HepG2 (cell line): Measurements from ENCODE around the gene POLR1G. TPM values are rescaled to one million over a fixed set of nuclear protein-coding genes. Genes with fewer than 3 reads are reported as not detected.

ENCODE experiments used
- ASH2L ChIP-seq: fragments of 300-600, 200-600 bp; sonication (generic); IDR thresholded peaks from 2 replicates; pipeline ENCODE4 v1.7.0; 2017; ENCODE audit warnings: low read depth, mild to moderate bottlenecking, moderate library complexity, mixed read lengths, low read length; ENCODE audit not compliant: insufficient read length
- CC2D1A ChIP-seq: sonication (generic); formaldehyde crosslinking; IDR thresholded peaks from 2 replicates; pipeline ENCODE4 v1.8.1; 2023; ENCODE audit warnings: mild to moderate bottlenecking, missing genetic modification reagents
- HOXA5 ChIP-seq: sonication (generic); formaldehyde crosslinking; IDR thresholded peaks from 2 replicates; pipeline ENCODE4 v1.4.0; 2020; ENCODE audit warnings: missing genetic modification reagents
- KDM2A ChIP-seq: sonication (generic); formaldehyde crosslinking; IDR thresholded peaks from 2 replicates; pipeline ENCODE4 v1.4.0; 2020; ENCODE audit warnings: low read depth, missing genetic modification reagents, borderline replicate concordance
- NFE2 ChIP-seq: sonication (generic); formaldehyde crosslinking; IDR thresholded peaks from 2 replicates; pipeline ENCODE4 v1.4.0; 2020; ENCODE audit warnings: missing genetic modification reagents
- NR2C2 ChIP-seq: sonication (generic); formaldehyde crosslinking; IDR thresholded peaks from 2 replicates; pipeline ENCODE4 v1.4.0; 2020; ENCODE audit warnings: missing genetic modification reagents, mild to moderate bottlenecking, moderate library complexity, borderline replicate concordance
- PAXIP1 ChIP-seq: sonication (generic); formaldehyde crosslinking; conservative IDR thresholded peaks from 2 replicates; pipeline ENCODE4 v1.4.0; 2020; ENCODE audit warnings: mild to moderate bottlenecking, missing genetic modification reagents, moderate library complexity
- PHF5A ChIP-seq: IDR thresholded peaks from one replicate; pipeline ENCODE4 v1.6.1; 2018; ENCODE audit warnings: low read depth, missing genetic modification reagents; ENCODE audit not compliant: unreplicated experiment
- RORA ChIP-seq: sonication (generic); formaldehyde crosslinking; IDR thresholded peaks from 2 replicates; pipeline ENCODE4 v1.5.0; 2020; ENCODE audit warnings: mild to moderate bottlenecking, missing genetic modification reagents, moderate library complexity
- SP5 ChIP-seq: IDR thresholded peaks from 2 replicates; pipeline ENCODE4 v1.6.1; 2016; ENCODE audit warnings: low read depth, borderline replicate concordance
- SYNCRIP ChIP-seq: fragments of 200-400 bp; formaldehyde crosslinking; IDR thresholded peaks from 2 replicates; pipeline ENCODE4 v1.6.1; 2018; ENCODE audit warnings: mild to moderate bottlenecking, low read depth, low read length; ENCODE audit not compliant: insufficient read depth
- TAF15 ChIP-seq: fragments of 200-400 bp; formaldehyde crosslinking; IDR thresholded peaks from one replicate; pipeline ENCODE4 v1.6.1; 2018; ENCODE audit warnings: mild to moderate bottlenecking, low read depth, low read length; ENCODE audit not compliant: poor library complexity, severe bottlenecking
- ZFX ChIP-seq: sonication (generic); formaldehyde crosslinking; IDR thresholded peaks from 2 replicates; pipeline ENCODE4 v1.4.0; 2020; ENCODE audit warnings: mild to moderate bottlenecking, low read depth, missing genetic modification reagents, moderate library complexity
- ZNF251 ChIP-seq: sonication (generic); formaldehyde crosslinking; IDR thresholded peaks from 2 replicates; pipeline ENCODE4 v1.9.0; 2021; ENCODE audit warnings: mild to moderate bottlenecking, missing genetic modification reagents
- ZNF460 ChIP-seq: sonication (generic); formaldehyde crosslinking; IDR thresholded peaks from 2 replicates; pipeline ENCODE4 v1.5.1; 2020; ENCODE audit warnings: missing genetic modification reagents, mild to moderate bottlenecking, borderline replicate concordance
- ZNF75D ChIP-seq: sonication (generic); formaldehyde crosslinking; IDR thresholded peaks from 2 replicates; pipeline ENCODE4 v1.8.1; 2023; ENCODE audit warnings: missing genetic modification reagents, mild to moderate bottlenecking, borderline replicate concordance
- polyA plus RNA-seq, 8 experiments: library from polyadenylated mRNA; depleted of rRNA in 3 of 8; stranded (reverse) in 7 of 8; unstranded in 1 of 8; fragments of >200 nt; fragmentation: Illumina TruSeq in 4 of 8; extraction: Trizol in 4 of 8; gene quantifications; 2 replicates each; pipeline versions ENCODE4 v1.2.1 to v1.2.3, GENCODE V29; 2011 to 2016; ENCODE audit warnings: low read depth in 4 of 8, missing spikeins in 1 of 8, mixed read lengths in 1 of 8; ENCODE audit not compliant: insufficient read depth in 1 of 8
- total RNA-seq, 5 experiments: library from RNA; depleted of rRNA; stranded (reverse); fragments of >200 nt; fragmentation: Illumina TruSeq; extraction: Trizol; gene quantifications; 2 replicates each; pipeline ENCODE4 v1.2.3, GENCODE V29; 2016; ENCODE audit warnings: low read depth in 1 of 5
- TF ChIP-seq, protein P1 (sequence below): sonication (generic); formaldehyde crosslinking; IDR thresholded peaks from 2 replicates; pipeline ENCODE4 v1.8.0; 2022; ENCODE audit warnings: mild to moderate bottlenecking, missing genetic modification reagents; ENCODE audit not compliant: insufficient replicate concordance
- TF ChIP-seq, protein P2 (sequence below): sonication (generic); formaldehyde crosslinking; IDR thresholded peaks from 2 replicates; pipeline ENCODE4 v1.4.0; 2020; ENCODE audit warnings: missing genetic modification reagents

POLR1G gene
- total and polyA plus RNA-seq, 2 of the 13 experiments (the other 11 are each of a cell fraction or from before 2014, with no cell fraction given), result 3.5 to 20.8 TPM

GRCh38 chr19:45439569-45440258 lies 33.3 kb downstream of the POLR1G start (continued):
- TF ChIP-seq ASH2L (no peak), RORA (CRISPR knock-in tag) (no peak), PAXIP1 (CRISPR knock-in tag) (no peak), ZNF75D (CRISPR knock-in tag) (no peak), ZFX (CRISPR knock-in tag) (no peak), CC2D1A (CRISPR knock-in tag) (no peak), SYNCRIP (no peak), NR2C2 (CRISPR knock-in tag) (no peak), SP5 (no peak), ZNF460 (CRISPR knock-in tag) (no peak), NFE2 (CRISPR knock-in tag) (no peak), HOXA5 (CRISPR knock-in tag) (no peak), KDM2A (CRISPR knock-in tag) (peak; percentile 45; the same call in 1 of the 2 replicates), PHF5A (CRISPR knock-in tag) (no peak), TAF15 (no peak), ZNF251 (CRISPR knock-in tag) (no peak)
- TF ChIP-seq, protein P1, sequence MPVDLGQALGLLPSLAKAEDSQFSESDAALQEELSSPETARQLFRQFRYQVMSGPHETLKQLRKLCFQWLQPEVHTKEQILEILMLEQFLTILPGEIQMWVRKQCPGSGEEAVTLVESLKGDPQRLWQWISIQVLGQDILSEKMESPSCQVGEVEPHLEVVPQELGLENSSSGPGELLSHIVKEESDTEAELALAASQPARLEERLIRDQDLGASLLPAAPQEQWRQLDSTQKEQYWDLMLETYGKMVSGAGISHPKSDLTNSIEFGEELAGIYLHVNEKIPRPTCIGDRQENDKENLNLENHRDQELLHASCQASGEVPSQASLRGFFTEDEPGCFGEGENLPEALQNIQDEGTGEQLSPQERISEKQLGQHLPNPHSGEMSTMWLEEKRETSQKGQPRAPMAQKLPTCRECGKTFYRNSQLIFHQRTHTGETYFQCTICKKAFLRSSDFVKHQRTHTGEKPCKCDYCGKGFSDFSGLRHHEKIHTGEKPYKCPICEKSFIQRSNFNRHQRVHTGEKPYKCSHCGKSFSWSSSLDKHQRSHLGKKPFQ (CRISPR knock-in tag), result no peak
- TF ChIP-seq, protein P2, sequence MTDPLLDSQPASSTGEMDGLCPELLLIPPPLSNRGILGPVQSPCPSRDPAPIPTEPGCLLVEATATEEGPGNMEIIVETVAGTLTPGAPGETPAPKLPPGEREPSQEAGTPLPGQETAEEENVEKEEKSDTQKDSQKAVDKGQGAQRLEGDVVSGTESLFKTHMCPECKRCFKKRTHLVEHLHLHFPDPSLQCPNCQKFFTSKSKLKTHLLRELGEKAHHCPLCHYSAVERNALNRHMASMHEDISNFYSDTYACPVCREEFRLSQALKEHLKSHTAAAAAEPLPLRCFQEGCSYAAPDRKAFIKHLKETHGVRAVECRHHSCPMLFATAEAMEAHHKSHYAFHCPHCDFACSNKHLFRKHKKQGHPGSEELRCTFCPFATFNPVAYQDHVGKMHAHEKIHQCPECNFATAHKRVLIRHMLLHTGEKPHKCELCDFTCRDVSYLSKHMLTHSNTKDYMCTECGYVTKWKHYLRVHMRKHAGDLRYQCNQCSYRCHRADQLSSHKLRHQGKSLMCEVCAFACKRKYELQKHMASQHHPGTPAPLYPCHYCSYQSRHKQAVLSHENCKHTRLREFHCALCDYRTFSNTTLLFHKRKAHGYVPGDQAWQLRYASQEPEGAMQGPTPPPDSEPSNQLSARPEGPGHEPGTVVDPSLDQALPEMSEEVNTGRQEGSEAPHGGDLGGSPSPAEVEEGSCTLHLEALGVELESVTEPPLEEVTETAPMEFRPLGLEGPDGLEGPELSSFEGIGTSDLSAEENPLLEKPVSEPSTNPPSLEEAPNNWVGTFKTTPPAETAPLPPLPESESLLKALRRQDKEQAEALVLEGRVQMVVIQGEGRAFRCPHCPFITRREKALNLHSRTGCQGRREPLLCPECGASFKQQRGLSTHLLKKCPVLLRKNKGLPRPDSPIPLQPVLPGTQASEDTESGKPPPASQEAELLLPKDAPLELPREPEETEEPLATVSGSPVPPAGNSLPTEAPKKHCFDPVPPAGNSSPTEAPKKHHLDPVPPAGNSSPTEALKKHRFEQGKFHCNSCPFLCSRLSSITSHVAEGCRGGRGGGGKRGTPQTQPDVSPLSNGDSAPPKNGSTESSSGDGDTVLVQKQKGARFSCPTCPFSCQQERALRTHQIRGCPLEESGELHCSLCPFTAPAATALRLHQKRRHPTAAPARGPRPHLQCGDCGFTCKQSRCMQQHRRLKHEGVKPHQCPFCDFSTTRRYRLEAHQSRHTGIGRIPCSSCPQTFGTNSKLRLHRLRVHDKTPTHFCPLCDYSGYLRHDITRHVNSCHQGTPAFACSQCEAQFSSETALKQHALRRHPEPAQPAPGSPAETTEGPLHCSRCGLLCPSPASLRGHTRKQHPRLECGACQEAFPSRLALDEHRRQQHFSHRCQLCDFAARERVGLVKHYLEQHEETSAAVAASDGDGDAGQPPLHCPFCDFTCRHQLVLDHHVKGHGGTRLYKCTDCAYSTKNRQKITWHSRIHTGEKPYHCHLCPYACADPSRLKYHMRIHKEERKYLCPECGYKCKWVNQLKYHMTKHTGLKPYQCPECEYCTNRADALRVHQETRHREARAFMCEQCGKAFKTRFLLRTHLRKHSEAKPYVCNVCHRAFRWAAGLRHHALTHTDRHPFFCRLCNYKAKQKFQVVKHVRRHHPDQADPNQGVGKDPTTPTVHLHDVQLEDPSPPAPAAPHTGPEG, result 0 out of 2 replicates have a peak, but pooled peaks have one; percentile 51
